GM12878 (cell line): ENCODE data around the gene NPTN. TPM values are rescaled to one million over a fixed set of nuclear protein-coding genes. Genes with fewer than 3 reads are reported as not detected.
A peak's percentile ranks its signal among the peaks of the same experiment; 100 is the strongest.

Experiments
- BMI1 ChIP-seq: fragments of 450-650 bp; IDR thresholded peaks from 2 replicates; pipeline ENCODE4 v1.6.1; 2016; ENCODE audit warnings: mild to moderate bottlenecking, moderate library complexity, borderline replicate concordance
- CHD4 ChIP-seq: fragments of 200-600 bp; sonication (generic); IDR thresholded peaks from 2 replicates; pipeline ENCODE4 v1.6.1; 2016; ENCODE audit warnings: mild to moderate bottlenecking
- CREM ChIP-seq: IDR thresholded peaks from 2 replicates; pipeline ENCODE4 v1.6.1; 2014; ENCODE audit warnings: antibody characterized with exemption, low read depth
- EGR1 ChIP-seq, 2 experiments: IDR thresholded peaks; 1 replicate in 1 of 2; 2 replicates in 1 of 2; pipeline ENCODE4 v1.6.1; 2011 to 2012; ENCODE audit warnings: low read depth in 2 of 2, low read length in 2 of 2, borderline replicate concordance in 1 of 2, mild to moderate bottlenecking in 1 of 2, moderate library complexity in 1 of 2
- GABPA ChIP-seq: IDR thresholded peaks from 2 replicates; pipeline ENCODE4 v1.6.1; 2014; ENCODE audit warnings: antibody characterized with exemption, low read depth, mild to moderate bottlenecking, inconsistent platforms
- KDM1A ChIP-seq: fragments of 200-600 bp; sonication (generic); IDR thresholded peaks from 2 replicates; pipeline ENCODE4 v1.6.1; 2016; ENCODE audit warnings: borderline replicate concordance
- MEF2B ChIP-seq: fragments of 450-650 bp; IDR thresholded peaks from 2 replicates; pipeline ENCODE4 v1.6.1; 2018; ENCODE audit warnings: mild to moderate bottlenecking, moderate library complexity; ENCODE audit not compliant: partially characterized antibody, poor library complexity, severe bottlenecking
- PML ChIP-seq: IDR thresholded peaks from 2 replicates; pipeline ENCODE4 v1.6.1; 2012; ENCODE audit warnings: low read length, inconsistent platforms
- SIN3A ChIP-seq: IDR thresholded peaks from 2 replicates; pipeline ENCODE4 v1.6.1; 2012; ENCODE audit warnings: low read depth, low read length, improper control_type of control experiment
- STAT3 ChIP-seq: IDR thresholded peaks from 2 replicates; pipeline ENCODE4 v1.6.1; 2011; ENCODE audit warnings: low read depth, low read length, improper control_type of control experiment
- TCF12 ChIP-seq: IDR thresholded peaks from 2 replicates; pipeline ENCODE4 v1.6.1; 2011; ENCODE audit warnings: low read depth, mild to moderate bottlenecking, low read length
- YY1 ChIP-seq: IDR thresholded peaks from 2 replicates; pipeline ENCODE4 v1.6.1; 2011; ENCODE audit warnings: low read depth, mild to moderate bottlenecking, low read length
- polyA plus RNA-seq, 11 experiments: library from polyadenylated mRNA; depleted of rRNA in 4 of 11; unstranded in 6 of 11; stranded (reverse) in 5 of 11; fragments of >200 nt; fragmentation: Nextera tagmentation in 4 of 11; fragmentation: Illumina TruSeq in 1 of 11; extraction: Ambion mirVana in 4 of 11; extraction: Trizol in 1 of 11; gene quantifications; 1 replicate in 1 of 11; 2 replicates in 10 of 11; pipeline versions ENCODE4 v1.2.1 to v1.2.3, GENCODE V29; 2011 to 2016; ENCODE audit warnings: inconsistent platforms in 2 of 11, missing spikeins in 2 of 11, low read depth in 1 of 11
- total RNA-seq, 4 experiments: library from RNA; depleted of rRNA in 3 of 4; stranded (reverse); fragments of >200 nt in 3 of 4; fragmentation: Illumina TruSeq in 1 of 4; extraction: Trizol in 1 of 4; gene quantifications; 2 replicates each; pipeline versions ENCODE4 v1.2.1 to v1.2.3, GENCODE V29; 2013 to 2021
- TF ChIP-seq, protein P1 (sequence below): fragments of 450-650 bp; formaldehyde crosslinking; IDR thresholded peaks from 2 replicates; pipeline ENCODE4 v1.5.0; 2022; ENCODE audit warnings: mild to moderate bottlenecking, missing genetic modification characterization
- TF ChIP-seq, protein P2 (sequence below): fragments of 450-650 bp; IDR thresholded peaks from 2 replicates; pipeline ENCODE4 v1.6.1; 2017; ENCODE audit warnings: mild to moderate bottlenecking
- TF ChIP-seq, protein P3 (sequence below): fragments of 150-350 bp; IDR thresholded peaks from 2 replicates; pipeline ENCODE4 v1.6.1; 2016; ENCODE audit warnings: low read depth, low read length
- TF ChIP-seq, protein P4 (sequence below): fragments of 450-650 bp; IDR thresholded peaks from 2 replicates; pipeline ENCODE4 v1.6.1; 2017; ENCODE audit warnings: mild to moderate bottlenecking, moderate library complexity

The NPTN gene
- total and polyA plus RNA-seq, 10 of the 15 experiments (the other 5 are each of a cell fraction or from before 2014, with no cell fraction given): 17.8 to 79.1 (median 41.7) TPM

DNA sequence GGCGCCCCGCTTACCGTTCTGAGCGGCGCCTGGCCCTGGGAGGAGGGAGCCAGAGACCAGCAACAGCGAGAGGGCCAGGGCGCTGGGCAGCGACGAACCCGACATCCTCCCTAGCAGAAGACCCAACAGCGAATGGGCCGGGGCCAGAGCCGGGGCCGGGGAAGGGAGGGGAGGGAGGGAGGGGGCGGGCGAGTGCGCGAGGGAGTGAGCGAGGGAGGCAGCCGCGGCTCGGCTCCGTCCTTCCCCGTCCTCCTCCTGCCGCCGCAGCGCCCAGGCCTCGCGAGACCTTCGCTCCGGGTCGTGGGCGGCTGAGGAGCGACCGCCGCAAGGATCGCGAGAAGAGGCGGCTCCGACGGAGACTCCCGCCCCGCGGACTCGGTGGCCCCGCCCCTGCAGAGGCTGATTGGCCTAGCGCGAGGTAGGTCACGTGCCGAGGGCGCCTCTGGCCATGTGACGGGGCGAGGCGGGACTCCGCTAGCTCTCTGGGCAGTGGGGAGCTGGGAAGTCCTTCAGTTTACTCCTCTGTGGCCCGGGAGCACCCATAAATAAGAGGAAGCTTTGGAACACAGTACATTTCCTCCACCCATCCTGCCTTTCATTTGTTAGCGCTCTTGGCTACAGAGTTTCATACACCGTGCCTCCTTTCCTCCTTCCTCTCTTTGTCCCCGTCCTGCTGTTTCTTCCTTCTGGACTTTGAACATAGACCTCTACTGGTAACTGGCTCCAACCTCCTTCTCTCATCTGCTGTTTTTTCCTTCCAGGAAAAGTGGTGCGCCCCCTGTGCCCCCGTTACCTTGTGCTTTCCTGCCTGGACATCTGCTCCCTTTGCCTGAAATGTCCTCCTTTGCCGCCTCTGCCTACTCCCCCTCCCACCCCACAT is at the start of gene NPTN (continued):
- TF ChIP-seq, protein P1, sequence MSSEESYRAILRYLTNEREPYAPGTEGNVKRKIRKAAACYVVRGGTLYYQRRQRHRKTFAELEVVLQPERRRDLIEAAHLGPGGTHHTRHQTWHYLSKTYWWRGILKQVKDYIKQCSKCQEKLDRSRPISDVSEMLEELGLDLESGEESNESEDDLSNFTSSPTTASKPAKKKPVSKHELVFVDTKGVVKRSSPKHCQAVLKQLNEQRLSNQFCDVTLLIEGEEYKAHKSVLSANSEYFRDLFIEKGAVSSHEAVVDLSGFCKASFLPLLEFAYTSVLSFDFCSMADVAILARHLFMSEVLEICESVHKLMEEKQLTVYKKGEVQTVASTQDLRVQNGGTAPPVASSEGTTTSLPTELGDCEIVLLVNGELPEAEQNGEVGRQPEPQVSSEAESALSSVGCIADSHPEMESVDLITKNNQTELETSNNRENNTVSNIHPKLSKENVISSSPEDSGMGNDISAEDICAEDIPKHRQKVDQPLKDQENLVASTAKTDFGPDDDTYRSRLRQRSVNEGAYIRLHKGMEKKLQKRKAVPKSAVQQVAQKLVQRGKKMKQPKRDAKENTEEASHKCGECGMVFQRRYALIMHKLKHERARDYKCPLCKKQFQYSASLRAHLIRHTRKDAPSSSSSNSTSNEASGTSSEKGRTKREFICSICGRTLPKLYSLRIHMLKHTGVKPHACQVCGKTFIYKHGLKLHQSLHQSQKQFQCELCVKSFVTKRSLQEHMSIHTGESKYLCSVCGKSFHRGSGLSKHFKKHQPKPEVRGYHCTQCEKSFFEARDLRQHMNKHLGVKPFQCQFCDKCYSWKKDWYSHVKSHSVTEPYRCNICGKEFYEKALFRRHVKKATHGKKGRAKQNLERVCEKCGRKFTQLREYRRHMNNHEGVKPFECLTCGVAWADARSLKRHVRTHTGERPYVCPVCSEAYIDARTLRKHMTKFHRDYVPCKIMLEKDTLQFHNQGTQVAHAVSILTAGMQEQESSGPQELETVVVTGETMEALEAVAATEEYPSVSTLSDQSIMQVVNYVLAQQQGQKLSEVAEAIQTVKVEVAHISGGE (CRISPR knock-in tag): no peak
- TF ChIP-seq, protein P2, sequence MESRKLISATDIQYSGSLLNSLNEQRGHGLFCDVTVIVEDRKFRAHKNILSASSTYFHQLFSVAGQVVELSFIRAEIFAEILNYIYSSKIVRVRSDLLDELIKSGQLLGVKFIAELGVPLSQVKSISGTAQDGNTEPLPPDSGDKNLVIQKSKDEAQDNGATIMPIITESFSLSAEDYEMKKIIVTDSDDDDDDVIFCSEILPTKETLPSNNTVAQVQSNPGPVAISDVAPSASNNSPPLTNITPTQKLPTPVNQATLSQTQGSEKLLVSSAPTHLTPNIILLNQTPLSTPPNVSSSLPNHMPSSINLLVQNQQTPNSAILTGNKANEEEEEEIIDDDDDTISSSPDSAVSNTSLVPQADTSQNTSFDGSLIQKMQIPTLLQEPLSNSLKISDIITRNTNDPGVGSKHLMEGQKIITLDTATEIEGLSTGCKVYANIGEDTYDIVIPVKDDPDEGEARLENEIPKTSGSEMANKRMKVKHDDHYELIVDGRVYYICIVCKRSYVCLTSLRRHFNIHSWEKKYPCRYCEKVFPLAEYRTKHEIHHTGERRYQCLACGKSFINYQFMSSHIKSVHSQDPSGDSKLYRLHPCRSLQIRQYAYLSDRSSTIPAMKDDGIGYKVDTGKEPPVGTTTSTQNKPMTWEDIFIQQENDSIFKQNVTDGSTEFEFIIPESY: no peak
- TF ChIP-seq EGR1 (IDR thresholded peaks at IDR 0.05; ENCODE audit: borderline replicate concordance in 1 of 2, low read depth in 2 of 2, low read length in 2 of 2) (peak in 1 of 2 experiments; percentile 72; a peak in 1 of 3 replicates), CREM (0 out of 2 replicates have a peak, but pooled peaks have one; percentile 50), MEF2B (peak; percentile 87), PML (peak; percentile 52; the same call in 1 of the 2 replicates), STAT3 (no peak), GABPA (no peak), TCF12 (no peak), KDM1A (no peak), CHD4 (no peak), BMI1 (no peak), SIN3A (peak; percentile 52; the same call in 1 of the 2 replicates), YY1 (no peak)
- TF ChIP-seq, protein P3, sequence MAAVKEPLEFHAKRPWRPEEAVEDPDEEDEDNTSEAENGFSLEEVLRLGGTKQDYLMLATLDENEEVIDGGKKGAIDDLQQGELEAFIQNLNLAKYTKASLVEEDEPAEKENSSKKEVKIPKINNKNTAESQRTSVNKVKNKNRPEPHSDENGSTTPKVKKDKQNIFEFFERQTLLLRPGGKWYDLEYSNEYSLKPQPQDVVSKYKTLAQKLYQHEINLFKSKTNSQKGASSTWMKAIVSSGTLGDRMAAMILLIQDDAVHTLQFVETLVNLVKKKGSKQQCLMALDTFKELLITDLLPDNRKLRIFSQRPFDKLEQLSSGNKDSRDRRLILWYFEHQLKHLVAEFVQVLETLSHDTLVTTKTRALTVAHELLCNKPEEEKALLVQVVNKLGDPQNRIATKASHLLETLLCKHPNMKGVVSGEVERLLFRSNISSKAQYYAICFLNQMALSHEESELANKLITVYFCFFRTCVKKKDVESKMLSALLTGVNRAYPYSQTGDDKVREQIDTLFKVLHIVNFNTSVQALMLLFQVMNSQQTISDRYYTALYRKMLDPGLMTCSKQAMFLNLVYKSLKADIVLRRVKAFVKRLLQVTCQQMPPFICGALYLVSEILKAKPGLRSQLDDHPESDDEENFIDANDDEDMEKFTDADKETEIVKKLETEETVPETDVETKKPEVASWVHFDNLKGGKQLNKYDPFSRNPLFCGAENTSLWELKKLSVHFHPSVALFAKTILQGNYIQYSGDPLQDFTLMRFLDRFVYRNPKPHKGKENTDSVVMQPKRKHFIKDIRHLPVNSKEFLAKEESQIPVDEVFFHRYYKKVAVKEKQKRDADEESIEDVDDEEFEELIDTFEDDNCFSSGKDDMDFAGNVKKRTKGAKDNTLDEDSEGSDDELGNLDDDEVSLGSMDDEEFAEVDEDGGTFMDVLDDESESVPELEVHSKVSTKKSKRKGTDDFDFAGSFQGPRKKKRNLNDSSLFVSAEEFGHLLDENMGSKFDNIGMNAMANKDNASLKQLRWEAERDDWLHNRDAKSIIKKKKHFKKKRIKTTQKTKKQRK: no peak
- TF ChIP-seq, protein P4, sequence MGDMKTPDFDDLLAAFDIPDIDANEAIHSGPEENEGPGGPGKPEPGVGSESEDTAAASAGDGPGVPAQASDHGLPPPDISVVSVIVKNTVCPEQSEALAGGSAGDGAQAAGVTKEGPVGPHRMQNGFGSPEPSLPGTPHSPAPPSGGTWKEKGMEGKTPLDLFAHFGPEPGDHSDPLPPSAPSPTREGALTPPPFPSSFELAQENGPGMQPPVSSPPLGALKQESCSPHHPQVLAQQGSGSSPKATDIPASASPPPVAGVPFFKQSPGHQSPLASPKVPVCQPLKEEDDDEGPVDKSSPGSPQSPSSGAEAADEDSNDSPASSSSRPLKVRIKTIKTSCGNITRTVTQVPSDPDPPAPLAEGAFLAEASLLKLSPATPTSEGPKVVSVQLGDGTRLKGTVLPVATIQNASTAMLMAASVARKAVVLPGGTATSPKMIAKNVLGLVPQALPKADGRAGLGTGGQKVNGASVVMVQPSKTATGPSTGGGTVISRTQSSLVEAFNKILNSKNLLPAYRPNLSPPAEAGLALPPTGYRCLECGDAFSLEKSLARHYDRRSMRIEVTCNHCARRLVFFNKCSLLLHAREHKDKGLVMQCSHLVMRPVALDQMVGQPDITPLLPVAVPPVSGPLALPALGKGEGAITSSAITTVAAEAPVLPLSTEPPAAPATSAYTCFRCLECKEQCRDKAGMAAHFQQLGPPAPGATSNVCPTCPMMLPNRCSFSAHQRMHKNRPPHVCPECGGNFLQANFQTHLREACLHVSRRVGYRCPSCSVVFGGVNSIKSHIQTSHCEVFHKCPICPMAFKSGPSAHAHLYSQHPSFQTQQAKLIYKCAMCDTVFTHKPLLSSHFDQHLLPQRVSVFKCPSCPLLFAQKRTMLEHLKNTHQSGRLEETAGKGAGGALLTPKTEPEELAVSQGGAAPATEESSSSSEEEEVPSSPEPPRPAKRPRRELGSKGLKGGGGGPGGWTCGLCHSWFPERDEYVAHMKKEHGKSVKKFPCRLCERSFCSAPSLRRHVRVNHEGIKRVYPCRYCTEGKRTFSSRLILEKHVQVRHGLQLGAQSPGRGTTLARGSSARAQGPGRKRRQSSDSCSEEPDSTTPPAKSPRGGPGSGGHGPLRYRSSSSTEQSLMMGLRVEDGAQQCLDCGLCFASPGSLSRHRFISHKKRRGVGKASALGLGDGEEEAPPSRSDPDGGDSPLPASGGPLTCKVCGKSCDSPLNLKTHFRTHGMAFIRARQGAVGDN: peak; percentile 48
